ENCODE results near the gene CCDC47. TPM values are rescaled to one million over a fixed set of nuclear protein-coding genes. Genes with fewer than 3 reads are reported as not detected.

Gene CCDC47
- total and polyA plus RNA-seq, 2 of the 13 experiments (the other 11 are each of a cell fraction or from before 2014, with no cell fraction given), result 59.3 to 99.5 TPM

DNA sequence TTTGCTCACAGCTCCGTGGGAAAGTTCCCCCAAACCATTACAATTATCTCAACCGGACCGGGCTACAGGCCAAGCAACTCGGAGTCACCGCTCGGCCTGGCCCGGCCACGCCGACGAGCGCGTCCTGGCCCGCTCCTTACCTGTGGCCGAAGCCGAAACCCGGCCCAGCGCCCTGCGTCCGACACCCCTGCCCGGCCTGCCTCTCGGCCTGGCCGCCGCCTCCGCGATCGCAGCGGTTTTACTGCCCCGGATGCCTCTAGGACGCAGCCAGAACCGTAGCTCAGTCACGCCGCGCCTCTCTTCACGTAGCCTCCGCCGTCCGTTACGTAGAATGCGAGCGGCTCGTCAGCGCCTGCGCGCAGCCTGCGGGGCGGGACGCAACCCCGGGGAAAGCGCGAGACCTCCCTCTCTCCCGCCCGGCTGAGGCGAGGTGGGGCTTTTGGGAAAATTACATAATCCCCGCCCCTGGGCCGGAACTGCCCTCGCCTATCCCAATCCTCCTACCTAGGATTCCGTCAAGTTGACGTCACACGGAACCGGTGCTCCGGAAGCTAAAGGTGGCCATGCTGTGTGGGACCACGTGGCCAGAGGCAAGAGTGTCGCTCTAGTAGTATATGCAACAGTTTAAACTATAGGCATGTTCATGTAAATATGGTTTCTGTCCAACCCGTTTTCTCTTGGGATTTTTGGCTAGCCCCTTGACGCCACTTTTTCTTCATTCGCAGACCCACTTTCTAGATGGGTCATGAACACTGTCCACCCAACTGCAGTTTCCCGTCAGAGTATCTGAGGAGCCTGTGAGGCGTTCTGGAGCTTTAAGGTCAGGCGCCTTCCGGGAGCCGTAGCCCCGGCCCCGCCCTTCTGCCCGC lies at the start of gene CCDC47 (continued):
- TF ChIP-seq, protein P1, sequence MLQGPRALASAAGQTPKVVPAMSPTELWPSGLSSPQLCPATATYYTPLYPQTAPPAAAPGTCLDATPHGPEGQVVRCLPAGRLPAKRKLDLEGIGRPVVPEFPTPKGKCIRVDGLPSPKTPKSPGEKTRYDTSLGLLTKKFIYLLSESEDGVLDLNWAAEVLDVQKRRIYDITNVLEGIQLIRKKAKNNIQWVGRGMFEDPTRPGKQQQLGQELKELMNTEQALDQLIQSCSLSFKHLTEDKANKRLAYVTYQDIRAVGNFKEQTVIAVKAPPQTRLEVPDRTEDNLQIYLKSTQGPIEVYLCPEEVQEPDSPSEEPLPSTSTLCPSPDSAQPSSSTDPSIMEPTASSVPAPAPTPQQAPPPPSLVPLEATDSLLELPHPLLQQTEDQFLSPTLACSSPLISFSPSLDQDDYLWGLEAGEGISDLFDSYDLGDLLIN (CRISPR knock-in tag; IDR thresholded peaks at IDR 0.05; ENCODE audit: borderline replicate concordance), result peak; percentile 85; the same call in 1 of the 2 replicates
- peak; percentile 85 for TF ChIP-seq ELF3 (CRISPR knock-in tag; IDR thresholded peaks at IDR 0.05)
- TF ChIP-seq RBAK (CRISPR knock-in tag; IDR thresholded peaks at IDR 0.05), result no peak
- TF ChIP-seq, protein P2, sequence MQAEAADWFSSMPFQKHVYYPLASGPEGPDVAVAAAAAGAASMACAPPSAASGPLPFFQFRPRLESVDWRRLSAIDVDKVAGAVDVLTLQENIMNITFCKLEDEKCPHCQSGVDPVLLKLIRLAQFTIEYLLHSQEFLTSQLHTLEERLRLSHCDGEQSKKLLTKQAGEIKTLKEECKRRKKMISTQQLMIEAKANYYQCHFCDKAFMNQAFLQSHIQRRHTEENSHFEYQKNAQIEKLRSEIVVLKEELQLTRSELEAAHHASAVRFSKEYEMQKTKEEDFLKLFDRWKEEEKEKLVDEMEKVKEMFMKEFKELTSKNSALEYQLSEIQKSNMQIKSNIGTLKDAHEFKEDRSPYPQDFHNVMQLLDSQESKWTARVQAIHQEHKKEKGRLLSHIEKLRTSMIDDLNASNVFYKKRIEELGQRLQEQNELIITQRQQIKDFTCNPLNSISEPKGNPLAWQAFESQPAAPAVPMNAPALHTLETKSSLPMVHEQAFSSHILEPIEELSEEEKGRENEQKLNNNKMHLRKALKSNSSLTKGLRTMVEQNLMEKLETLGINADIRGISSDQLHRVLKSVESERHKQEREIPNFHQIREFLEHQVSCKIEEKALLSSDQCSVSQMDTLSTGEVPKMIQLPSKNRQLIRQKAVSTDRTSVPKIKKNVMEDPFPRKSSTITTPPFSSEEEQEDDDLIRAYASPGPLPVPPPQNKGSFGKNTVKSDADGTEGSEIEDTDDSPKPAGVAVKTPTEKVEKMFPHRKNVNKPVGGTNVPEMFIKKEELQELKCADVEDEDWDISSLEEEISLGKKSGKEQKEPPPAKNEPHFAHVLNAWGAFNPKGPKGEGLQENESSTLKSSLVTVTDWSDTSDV (CRISPR knock-in tag; IDR thresholded peaks at IDR 0.05), result peak; percentile 88; the same call in 1 of the 2 replicates
- no peak for TF ChIP-seq ONECUT2 (CRISPR knock-in tag; IDR thresholded peaks at IDR 0.05)
- TF ChIP-seq ZNF605 (CRISPR knock-in tag; IDR thresholded peaks at IDR 0.05), result peak; percentile 83
- no peak for TF ChIP-seq ZNF530 (CRISPR knock-in tag; IDR thresholded peaks at IDR 0.05; ENCODE audit: low read depth)
- TF ChIP-seq ZNF484 (CRISPR knock-in tag; IDR thresholded peaks at IDR 0.05; ENCODE audit: borderline replicate concordance, low read depth), result no peak
- TF ChIP-seq ZNF205 (CRISPR knock-in tag; IDR thresholded peaks at IDR 0.05), result 0 out of 2 replicates have a peak, but pooled peaks have one; percentile 65
- TF ChIP-seq NFATC3 (CRISPR knock-in tag; IDR thresholded peaks at IDR 0.05), result peak; percentile 60; the same call in 1 of the 2 replicates
- no peak for TF ChIP-seq SRSF4 (IDR thresholded peaks at IDR 0.05; ENCODE audit: low read depth, low read length, poor library complexity, severe bottlenecking)
- TF ChIP-seq ZNF24 (IDR thresholded peaks at IDR 0.05), result peak; percentile 48; the same call in 1 of the 2 replicates
- 0 out of 2 replicates have a peak, but pooled peaks have one; percentile 6 for TF ChIP-seq HMG20B (CRISPR knock-in tag; conservative IDR thresholded peaks at IDR 0.05)
- peak; percentile 90 for TF ChIP-seq HDAC2 (CRISPR knock-in tag; IDR thresholded peaks at IDR 0.05)
- TF ChIP-seq GZF1 (CRISPR knock-in tag; IDR thresholded peaks at IDR 0.05), result peak; percentile 88
- peak; percentile 91; the same call in 1 of the 2 replicates for TF ChIP-seq ZNF782 (CRISPR knock-in tag; IDR thresholded peaks at IDR 0.05; ENCODE audit: borderline replicate concordance)
- peak; percentile 99 for TF ChIP-seq HOXA3 (CRISPR knock-in tag; IDR thresholded peaks at IDR 0.05)
- no peak for TF ChIP-seq PLRG1 (conservative IDR thresholded peaks at IDR 0.05)
- 0 out of 2 replicates have a peak, but pooled peaks have one; percentile 61 for TF ChIP-seq ARID2 (CRISPR knock-in tag; IDR thresholded peaks at IDR 0.05; ENCODE audit: borderline replicate concordance)
- peak; percentile 91 for TF ChIP-seq ZSCAN12 (CRISPR knock-in tag; IDR thresholded peaks at IDR 0.05)
- TF ChIP-seq ZNF614 (CRISPR knock-in tag; IDR thresholded peaks at IDR 0.05; ENCODE audit: borderline replicate concordance), result peak; percentile 93
- TF ChIP-seq NR2F6 (IDR thresholded peaks at IDR 0.05), result peak; percentile 69
- peak; percentile 69 for TF ChIP-seq NR2F6 (CRISPR knock-in tag; IDR thresholded peaks at IDR 0.05)
- TF ChIP-seq HOXA9 (CRISPR knock-in tag; IDR thresholded peaks at IDR 0.05; ENCODE audit: borderline replicate concordance), result peak; percentile 72; the same call in 1 of the 2 replicates
- peak; percentile 90 for TF ChIP-seq CBX1 (IDR thresholded peaks at IDR 0.05; ENCODE audit: low read depth)
